GM06990 (cell line): ENCODE data around the gene LINGO3.

Source experiments
- DNase-seq: peaks from one replicate; pipeline ENCODE4 v3.0.0-alpha.2; 2011; ENCODE audit not compliant: insufficient read length; ENCODE audit errors: extremely low read depth
- H3K27me3 ChIP-seq: replicated peaks from 2 replicates; pipeline ENCODE4 v1.6.0; 2011; ENCODE audit warnings: low read length; ENCODE audit not compliant: control insufficient read depth, insufficient read depth
- H3K36me3 ChIP-seq: 2 replicates; pipeline ENCODE4 v1.5.1; 2011; ENCODE audit warnings: low read length; ENCODE audit not compliant: control insufficient read depth, insufficient read depth
- H3K4me3 ChIP-seq: replicated peaks from 2 replicates; pipeline ENCODE4 v1.5.1; 2011; ENCODE audit warnings: low read depth, mild to moderate bottlenecking, control low read depth, low read length
- CTCF ChIP-seq: IDR thresholded peaks from 2 replicates; pipeline ENCODE4 v1.5.1; 2011; ENCODE audit warnings: low read length, control low read depth, mild to moderate bottlenecking, inconsistent platforms; ENCODE audit not compliant: insufficient read depth, poor library complexity, severe bottlenecking

The LINGO3 gene

GRCh38 chr19:2315818-2316353 lies 7.9 kb upstream of the LINGO3 start:
- no peak for DNase-seq
- Histone ChIP-seq H3K27me3 (no peaks in the 10 kb centered on the region), H3K36me3 (no peaks in the 10 kb centered on the region; the same call in 1 of the 2 replicates), H3K4me3 (no peak overlapping the region)
- peak; percentile 53 for TF ChIP-seq CTCF

- Histone ChIP-seq H3K27me3 (no peaks in the 10 kb centered on the region; the same call in 1 of the 2 replicates), H3K4me3 (no peak overlapping the region), H3K36me3 (no peaks in the 10 kb centered on the region)
- DNase-seq: no peak
- TF ChIP-seq CTCF: no peak
Measured at GRCh38 chr19:2315121-2315817, 7.3 kb upstream of the LINGO3 start.

GRCh38 chr19:2312820-2313501 lies 5.0 kb upstream of the LINGO3 start:
- no peaks in the 10 kb centered on the region; the same call in 1 of the 2 replicates for H3K27me3 ChIP-seq
- H3K36me3 ChIP-seq: no peaks in the 10 kb centered on the region
- DNase-seq: no peak
- H3K4me3 ChIP-seq: no peak overlapping the region
- TF ChIP-seq CTCF: no peak

GRCh38 chr19:2311093-2311492 lies 3.1 kb upstream of the LINGO3 start:
- TF ChIP-seq CTCF: no peak
- H3K4me3 ChIP-seq: no peak overlapping the region
- DNase-seq: no peak
- H3K36me3 ChIP-seq: no peaks in the 10 kb centered on the region
- H3K27me3 ChIP-seq: no peaks in the 10 kb centered on the region; the same call in 1 of the 2 replicates

- DNase-seq: no peak
- TF ChIP-seq CTCF: no peak
- no peaks in the 10 kb centered on the region; the same call in 1 of the 2 replicates for H3K27me3 ChIP-seq
- H3K36me3 ChIP-seq: no peaks in the 10 kb centered on the region
- no peak overlapping the region for H3K4me3 ChIP-seq
Measured at GRCh38 chr19:2309734-2310362, 1.9 kb upstream of the LINGO3 start.
